CD4-positive, alpha-beta T cell treated with Interferon gamma for 1 hour (primary cell): ENCODE measurements around the gene KRT6B.
"Not testable (repeated sequence)": the region's sequence is repeated elsewhere in the genome, so short reads cannot be mapped to it uniquely, and the experiment has no call there.

Experiments
- DNase-seq: peaks from one replicate; pipeline ENCODE4 v3.0.0-alpha.2; 2020

The KRT6B gene

DNA sequence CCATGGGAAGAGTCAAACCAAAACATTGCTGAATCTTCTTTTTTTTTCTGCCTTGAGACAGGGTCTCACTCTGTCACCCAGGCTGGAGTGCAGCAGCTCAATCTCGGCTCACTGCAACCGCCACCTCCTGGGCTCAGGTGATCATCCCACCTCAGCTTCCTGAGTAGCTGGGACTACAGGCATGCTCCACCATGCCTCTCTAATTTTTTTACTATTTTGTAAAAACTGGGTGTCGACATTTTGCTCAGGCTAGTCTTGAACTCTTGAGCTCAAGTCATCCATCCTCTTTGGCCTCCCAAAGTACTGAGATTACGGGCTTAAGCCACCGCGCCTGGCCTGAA, 16.3 kb downstream of the KRT6B start:
- no peak for DNase-seq

DNA sequence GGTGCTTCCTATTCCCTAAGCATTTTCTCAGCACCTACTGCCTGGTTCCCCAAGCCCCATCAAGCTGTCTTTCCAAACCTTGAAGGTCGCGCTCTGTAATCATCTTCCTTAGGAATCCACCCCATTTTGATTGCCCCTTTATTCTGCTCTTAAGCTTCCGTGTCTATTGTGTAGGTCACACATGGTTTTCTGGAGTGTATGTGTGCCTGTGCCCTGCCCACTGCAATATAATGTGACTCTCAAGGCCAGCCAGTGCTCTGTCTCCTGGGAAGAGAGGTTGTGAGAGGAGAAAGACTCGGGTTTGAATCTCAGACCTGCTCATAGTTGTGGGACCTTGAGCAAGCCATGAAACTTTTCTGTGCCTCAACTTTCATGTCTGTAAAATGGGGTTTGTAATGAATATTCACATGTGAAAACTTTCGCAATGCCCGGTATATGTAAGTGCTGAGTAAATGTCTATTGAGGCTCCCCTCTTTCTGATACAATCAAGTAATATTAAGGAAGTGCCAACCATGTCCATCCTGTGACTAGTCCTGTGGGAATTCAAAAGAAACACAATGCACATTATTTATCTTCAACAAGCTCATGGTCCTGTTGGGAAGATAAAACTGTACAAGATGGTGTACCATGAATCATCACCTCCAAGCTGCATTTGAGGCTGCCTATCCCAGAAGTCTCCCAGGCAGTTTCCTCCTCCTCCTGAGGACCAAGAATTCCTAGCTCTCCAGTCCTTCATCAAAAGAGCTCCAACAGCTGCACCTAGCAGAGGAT, 17.0 kb downstream of the KRT6B start:
- no peak for DNase-seq

DNA sequence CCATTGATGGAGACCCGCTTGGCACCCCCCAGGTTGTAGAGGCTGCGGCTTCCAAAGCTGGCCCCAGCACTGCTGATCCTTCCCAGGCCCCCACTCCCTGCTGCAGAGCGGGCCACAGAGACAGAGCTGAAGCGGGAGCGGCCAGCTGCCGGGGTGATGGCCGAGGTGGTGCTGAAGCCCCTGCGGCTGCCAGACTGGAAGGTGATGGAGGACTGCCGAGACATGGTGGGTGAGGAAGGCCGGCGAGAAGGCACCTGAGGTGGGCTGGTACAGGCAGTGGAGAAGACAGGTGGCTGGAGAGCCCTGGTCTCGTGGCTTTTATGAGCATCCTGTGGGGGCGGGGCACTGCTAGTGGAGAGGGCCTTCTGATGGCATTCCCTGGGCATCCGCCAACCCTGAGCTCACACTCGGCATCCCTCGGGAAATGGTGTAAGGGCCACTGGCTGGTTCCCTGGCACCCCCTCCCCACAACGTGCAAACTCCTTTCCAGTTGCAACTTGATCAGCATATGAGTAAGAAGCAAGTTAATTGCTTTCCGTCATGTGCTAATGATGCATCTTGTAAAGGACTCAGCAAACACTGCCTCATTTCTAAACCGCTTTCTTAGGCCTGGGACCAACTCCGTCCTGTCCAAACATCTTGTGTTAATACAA, 17.7 kb downstream of the KRT6B start, which contains the start of gene KRT75:
Gene KRT75 (minus strand): TSS at position 291 of the 653 bp plus-strand sequence. CDS start 67 bp downstream, at position 224.
- DNase-seq = no peak

DNA sequence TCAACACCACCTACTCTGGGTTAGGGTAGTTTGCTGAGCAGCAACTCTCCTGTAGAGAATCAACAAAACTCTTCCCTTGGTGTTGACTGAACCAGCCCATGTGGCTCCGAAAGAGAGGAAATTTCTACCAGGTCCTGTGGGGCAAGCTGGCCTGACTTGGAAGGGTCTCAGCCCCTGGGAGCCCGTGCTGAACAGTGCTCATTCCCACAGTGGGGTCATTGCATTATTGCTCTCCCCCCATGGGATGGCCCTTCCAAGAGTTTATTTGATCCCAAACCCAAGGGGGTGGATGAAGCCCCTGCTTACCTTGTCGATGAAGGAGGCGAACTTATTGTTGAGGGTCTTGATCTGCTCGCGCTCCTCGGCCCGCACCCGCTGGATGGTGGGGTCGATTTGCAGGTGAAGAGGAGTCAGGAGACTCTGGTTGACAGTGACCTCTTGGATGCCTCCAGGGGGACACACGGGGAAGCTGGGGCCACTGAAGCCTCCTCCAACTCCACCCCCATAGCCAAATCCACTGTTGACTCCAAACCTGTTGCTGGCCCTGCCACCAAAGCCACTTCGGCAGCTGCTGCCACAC, 18.4 kb downstream of the KRT6B start:
- no peak for DNase-seq

DNA sequence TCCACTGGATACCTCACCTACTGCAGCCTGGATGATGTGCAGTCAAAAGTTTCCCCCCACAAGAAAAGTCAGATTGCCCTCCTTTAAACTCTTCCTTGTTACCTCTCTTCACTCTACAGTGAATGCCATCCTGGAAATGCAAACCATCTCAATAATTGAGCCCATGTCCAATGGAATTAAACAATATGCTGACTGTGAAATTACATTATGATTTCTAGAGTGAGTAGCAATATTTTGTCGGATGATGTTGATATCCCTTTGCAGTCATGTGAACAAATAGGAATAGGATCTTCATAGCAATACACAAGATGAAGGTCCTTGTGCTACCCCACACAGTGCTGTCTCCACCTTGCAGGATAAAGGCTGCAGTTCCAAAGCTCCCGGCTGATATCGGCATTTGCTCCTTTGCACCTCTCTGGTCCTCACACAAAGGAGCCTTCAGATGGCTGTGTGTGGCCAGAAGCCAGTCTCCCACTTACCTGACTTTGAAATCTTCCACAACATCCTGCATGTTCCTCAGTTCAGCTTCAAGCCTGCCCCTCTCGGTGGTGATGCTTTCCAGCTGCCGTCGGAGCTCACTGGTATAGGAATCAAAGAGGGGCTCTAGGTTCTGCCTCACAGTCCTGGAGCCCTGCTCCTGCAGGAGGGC, 19.3 kb downstream of the KRT6B start:
- no peak for DNase-seq

DNA sequence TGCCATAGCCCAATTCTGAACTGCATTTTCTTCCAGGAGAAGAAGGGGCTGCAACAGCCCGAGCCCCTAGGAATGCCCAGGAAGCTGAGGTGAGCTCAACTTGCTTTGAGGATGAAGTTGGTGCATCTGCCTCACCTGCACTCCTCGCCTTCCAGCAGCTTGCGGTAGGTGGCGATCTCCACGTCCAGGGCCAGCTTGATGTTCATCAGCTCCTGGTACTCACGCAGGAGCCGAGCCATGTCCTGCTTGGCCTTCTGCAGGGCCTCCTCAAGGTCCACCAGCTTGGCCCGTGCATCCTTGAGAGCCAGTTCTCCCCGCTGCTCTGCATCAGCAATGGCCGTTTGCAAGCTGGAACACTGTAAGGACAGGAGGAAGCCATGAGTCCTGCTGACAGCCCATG, 23.8 kb downstream of the KRT6B start:
- no peak for DNase-seq

DNA sequence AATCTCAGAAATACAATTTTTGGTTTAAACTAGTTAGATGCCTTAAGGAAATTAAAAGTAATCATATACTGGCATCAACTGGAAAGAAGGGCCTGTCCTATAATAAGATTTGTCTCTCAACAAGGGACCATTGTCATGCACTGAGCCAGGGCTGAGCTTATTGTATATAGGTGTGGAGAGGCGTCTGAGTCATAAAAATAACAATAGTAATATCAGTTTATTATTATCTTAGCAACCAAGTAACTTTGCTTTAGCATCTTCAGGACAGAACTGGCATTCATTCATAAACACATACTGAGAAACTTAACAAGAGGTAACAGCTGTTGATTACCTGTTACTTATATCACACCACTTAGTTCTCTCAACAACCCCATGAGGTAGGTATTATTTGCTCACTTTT, 24.9 kb downstream of the KRT6B start:
- no peak for DNase-seq

DNA sequence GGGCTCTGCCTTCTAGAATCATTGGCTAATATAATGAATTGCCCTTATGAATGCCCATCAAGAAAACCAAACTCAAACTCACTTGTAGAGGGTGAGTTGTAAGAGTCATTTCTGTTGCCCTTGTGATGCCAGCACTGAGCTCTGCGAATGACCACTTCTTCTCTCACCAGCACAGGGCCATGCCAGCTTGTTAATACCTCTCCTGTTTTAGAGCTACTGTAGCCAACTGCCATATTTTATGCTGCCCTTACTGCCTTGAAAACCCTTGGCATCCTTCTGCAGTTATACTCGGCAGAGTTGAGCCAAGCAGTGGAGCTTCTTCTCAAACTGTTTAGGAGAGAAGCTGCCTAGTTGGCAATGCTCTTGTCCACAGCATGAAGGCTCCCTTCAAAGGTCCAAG, 25.9 kb downstream of the KRT6B start:
- DNase-seq = no peak

DNA sequence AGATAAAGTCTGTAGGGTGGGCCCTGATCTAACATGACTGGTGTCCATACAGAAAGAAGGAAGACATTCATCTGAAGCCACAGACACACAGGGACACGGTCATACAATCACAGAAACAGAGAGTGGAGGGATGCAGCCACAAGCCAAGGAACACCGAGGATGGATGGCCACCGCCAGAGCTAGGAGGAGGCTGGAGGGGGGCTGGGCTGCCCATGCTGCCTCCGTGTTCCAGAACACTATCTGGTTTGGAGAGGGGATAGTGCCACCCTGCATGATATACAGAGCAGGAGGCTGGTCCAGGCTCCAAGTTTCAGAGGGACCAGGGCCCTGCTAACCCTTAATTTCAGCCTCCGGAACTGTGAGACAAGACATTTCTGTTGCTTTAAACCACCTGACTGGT, 26.5 kb downstream of the KRT6B start:
- no peak for DNase-seq

DNA sequence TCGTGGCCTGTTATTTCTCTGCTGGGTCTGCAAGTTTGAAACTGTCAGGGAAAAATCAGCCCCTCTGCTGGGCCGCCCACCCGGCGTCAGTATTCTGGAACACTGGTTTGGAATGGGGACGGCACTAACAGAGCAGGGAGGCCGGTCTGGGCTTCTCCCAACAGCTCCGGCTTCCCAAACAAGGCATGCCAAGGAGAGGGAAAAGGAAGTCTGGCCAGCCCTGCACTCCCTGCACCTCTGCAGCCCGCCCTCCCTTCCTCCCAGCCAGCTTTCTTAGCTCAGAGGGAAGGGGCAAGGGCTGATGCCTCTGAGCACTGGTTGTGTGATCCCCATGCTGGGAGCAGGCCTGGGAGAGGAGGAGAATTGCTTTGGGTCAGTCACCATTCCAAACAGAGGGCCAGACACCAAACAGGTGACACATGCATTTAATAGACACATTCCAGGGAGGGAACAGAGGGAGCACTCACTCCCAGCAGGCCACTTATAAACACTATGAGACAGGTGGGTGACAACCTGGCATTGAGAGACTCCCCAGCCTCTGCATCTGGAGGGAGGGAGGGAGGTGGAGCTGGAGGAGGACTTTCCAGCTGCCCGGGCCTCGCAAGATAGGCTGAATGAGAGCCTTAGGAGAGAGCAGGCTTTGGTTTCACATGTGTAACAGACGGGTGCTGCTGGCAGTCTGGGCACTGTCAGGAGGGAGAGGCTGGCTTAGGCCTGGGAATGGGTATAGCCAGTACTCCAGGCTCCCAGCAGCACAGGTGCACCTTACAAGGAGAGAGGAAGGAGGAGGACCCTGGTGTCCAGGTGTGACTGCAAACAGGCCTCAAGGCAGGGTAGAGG, 28.1 kb downstream of the KRT6B start:
- no peak for DNase-seq

DNA sequence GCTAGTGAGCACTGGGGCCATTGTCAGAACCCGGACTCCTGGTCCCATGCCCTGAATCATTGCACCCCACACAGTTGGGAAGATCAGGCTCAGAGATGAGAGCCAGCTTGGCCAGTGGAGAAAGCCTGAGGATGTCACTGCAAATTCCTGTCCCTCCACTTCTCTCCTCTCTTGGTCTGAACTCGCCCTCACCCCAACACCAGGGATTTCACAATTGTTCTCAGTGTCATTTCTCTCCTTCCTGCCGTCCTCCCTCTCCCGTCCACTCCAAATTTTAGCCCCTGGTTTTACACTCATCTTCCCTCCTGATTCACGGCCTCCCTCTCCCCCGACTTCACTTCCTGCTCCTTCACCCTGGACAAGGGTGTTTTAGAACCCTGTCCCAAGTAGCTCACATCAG, 28.9 kb downstream of the KRT6B start:
- DNase-seq = no peak

DNA sequence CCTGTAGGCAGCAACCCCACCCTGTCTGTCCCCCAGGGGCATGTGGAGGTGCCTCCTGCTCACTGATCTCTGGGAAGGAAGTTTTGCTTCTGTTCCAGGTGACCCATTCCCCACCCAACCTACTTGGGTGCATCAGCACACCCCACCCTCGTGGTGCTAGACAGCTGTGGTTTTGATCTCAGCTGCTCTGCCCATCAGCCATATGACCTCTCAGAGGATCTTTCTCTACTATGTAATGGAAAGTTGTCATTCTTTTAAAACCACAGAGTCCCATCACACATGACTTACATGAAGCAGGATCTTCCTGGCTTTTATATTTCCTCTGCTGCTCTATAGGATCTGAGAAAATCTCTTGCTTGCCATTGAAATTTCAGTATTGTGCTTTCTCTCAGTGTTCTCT, 32.3 kb downstream of the KRT6B start:
- DNase-seq = no peak

DNA sequence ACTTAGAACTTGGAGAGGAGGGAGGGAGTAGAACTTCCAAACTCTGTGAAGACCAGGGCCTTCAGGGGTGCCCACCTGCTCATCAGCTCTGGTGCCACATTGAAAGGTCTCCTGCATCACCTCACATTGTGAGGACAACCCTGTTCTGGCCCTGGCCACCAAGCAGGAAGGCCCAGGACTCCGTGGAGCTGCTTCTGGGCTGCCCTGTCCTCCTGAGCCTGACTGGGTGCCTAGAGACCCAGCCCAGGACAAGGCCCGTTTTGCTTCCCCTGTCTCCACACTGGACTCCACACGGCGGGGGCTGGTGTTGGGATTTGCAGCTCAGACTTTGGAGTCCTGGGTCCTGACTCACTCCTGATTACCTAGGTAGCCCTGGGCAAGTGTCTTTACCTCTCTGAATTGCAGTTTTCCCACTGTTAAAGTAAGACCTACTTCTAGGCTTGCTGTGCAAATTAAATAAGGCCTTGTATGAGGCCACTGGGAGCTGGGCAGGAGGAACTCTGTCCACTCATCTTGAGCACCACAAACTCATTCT, 33.3 kb downstream of the KRT6B start:
- no peak for DNase-seq

DNA sequence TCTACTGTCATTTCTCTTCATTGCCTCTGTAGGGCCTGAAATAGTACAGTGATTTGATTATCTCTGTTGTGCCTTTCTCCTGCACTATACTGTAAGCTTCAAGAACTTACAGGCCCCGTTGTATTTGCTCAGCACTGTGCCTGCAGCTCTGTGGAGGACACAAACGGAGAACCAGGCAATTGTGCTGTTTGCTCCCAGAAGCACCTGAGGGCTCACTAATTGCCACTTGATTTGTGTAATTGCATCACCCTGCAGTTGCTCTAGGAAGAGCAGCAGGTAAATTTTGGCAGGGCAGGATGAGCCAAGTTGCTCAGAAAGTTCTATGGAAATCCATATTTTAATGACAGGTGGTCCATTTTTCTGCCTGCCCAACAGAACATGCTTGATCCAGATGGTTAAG, 34.2 kb downstream of the KRT6B start:
- no peak for DNase-seq

DNA sequence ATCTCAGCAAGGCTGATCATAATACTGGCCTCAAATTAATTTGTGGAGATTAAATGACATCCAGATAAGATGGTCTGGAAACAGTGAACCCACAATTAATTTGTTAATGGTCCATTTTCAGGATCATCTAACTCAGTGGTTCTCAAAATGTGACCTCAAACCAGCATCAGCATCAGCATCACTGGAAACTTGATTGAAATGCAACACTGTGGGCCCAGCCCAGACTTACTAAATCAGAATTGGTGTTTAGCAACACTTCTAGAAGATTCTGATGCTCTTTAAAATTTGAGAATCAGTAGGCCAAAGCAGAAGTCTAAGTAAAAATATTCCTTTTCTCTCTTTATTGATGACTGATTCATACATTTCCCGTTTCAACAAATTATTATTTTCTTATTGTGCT, 35.2 kb downstream of the KRT6B start:
- DNase-seq = no peak

DNA sequence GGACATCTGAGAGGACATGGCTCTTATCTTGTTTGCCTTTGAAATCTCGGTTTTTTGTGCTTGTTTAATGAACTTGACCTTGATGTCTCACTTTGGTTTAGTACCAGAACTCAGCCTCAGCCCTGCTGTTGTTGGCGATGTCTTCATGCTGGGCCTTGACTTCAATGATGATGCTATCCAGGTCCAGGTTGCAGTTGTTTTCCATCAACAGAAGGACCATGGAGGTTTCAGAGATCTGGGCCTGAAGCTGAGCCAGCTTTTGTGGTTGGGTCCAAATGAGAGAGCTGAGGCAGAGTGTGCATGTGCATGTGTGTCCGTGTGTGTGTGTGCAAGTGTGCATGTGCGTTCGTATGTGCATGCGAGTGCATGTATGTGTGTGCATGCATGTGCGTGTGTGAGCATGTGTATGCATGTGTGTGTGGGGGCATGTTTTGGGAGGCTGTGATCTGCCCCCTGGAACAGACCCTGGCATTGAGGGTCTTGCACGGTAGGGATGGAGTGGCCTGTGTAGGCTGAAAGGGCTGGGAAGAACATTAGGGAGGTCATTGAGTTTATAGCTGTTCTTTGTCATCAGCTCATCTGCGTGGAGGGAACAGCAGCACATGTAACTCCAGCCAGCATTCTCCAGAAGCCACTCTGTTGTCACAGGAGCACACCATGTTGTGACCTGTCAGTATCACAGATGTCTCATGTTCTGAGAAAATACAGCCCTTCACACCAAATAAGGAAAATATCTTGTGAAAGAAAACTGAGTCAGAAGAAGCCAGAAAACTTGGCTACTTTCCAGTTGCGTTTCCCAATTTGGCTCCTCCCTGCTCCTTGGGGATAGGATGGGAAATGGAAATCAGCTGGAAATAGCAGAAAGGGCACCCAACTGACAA, 35.8 kb downstream of the KRT6B start:
- DNase-seq = no peak

DNA sequence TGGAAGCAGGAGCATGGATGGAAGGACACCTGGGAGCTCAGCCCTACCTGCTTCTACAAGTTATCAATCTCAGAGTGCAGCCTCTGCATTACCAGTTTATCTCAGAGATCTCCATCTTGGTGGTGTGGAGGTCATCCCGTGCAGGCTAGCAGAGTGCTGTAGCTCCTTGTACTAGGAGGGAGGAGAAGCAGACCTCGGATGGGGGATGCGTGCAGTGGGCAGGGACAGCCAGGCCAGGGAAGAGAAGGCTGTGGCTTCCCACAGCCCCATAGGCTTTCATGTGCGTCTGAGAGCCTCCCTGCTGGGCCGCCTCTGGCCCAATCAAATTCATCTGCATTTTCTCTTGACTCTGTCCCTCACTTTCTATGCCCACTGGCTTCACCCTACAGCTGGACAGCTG, 37.0 kb downstream of the KRT6B start:
- DNase-seq = no peak

DNA sequence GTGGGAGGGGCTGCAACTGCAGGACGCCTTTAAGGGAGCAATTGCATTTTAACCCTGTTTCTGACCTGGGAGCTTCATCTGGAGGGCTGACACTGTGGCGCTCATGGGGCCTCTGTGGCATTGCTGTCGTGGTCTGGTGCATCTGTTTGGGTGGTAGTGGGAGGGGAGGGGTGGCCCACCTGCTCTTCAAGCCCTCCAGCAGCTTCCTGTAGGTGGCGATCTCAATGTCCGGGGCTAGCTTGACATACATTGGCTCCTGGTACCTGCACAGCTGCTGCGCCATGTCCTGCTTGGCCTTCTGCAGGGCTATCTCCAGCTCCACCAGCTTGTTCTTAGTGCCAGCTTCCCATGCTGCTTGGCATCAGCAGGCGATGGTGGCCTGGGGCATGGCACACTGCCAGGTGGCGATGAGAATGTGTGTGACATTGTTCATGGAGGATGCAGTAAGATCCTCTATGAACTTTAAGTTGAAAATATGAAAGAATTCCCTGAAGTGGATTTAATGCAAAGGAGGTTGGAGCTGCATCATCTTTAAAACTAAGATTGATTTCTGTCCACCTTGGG, 38.1 kb downstream of the KRT6B start:
- no peak for DNase-seq

DNA sequence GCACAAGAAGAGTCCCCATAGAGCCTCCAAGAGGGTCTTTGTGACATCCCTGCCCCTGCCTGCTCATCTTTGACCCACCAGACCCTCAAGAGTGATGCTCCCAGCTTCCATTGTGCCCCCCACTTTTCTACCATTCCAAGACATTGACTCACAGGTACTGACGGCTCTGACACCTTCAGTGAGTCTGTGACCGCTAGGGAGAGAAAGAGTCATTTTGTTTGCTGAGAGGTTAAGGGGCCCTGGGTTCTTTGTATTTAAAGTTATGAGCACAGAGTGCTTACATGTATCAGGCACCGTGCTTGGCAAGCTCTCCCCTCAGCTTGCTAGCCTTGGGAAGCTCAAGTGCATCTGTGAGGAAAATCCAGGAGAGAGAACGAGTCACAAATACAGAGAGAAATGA, 38.7 kb downstream of the KRT6B start:
- DNase-seq = no peak

DNA sequence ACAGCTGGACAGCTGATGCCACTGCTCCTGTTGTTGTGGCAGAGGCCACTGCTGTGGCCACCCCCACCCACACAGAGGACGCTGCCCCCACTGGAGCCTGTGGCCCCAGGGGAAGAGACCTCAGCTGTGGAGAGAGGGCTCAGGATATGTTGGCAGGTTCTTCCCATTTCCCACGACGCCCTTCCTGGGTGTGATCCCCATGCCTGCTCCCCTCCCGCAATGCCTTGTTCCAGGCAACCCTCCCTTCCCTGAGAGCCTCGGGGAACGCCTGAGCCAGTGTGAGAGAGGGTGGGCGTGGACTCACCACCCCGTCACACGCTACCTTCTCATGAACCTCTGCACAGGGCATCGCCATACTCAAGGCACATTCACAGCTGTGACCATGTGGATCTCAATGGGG, 40.1 kb downstream of the KRT6B start:
- DNase-seq = no peak

DNA sequence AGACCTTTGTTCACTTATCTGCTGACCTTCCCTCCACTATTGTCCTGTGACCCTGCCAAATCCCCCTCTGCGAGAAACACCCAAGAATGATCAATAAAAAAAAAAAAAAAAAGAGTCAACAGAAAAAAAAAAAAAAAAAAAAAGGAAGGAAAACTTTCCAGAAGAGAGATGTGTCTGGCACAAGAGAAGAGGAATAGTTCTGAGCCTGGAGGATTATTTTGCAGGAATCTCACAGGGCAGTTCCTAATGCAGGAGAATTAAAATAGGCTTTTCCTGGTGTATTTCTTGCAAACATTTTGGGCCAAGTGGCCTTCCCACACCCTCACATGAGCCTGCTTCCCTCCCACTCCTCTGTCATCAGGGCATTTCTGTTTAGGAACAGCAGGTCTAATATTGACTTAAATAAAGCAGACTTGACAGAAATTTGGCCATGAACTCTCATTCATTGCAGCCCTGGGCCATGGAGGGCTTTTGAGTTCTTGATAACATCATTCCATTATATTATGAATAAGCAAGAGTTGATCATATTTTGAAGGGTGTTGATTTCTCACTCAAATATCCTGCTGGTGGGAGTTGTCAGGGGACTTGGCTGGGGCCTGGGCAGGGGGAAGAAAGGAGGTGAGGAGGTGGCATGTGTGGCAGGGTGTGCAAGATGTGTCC, 41.2 kb downstream of the KRT6B start:
- DNase-seq = not testable (repeated sequence)
